ENCODE data around the gene MERTK. TPM values are rescaled to one million over a fixed set of nuclear protein-coding genes. Genes with fewer than 3 reads are reported as not detected.
A peak's percentile ranks its signal among the peaks of the same experiment; 100 is the strongest.

The MERTK gene
- total and polyA plus RNA-seq, 2 of the 13 experiments (the other 11 are each of a cell fraction or from before 2014, with no cell fraction given): 37.3 to 44.7 TPM

GRCh38 chr2:112054847-112055729 lies 156.7 kb downstream of the MERTK start, which contains the start of gene TMEM87B (continued):
- peak; percentile 73; the same call in 1 of the 2 replicates for TF ChIP-seq ZNF33B (CRISPR knock-in tag; IDR thresholded peaks at IDR 0.05)
- TF ChIP-seq TFDP2 (CRISPR knock-in tag; IDR thresholded peaks at IDR 0.05): peak; percentile 56; the same call in 1 of the 2 replicates
- TF ChIP-seq DNMT1 (CRISPR knock-in tag; IDR thresholded peaks at IDR 0.05): peak; percentile 74; the same call in 1 of the 2 replicates
- no peak for TF ChIP-seq PHB2 (IDR thresholded peaks at IDR 0.05; ENCODE audit: partially characterized antibody)
- TF ChIP-seq HNF4A (CRISPR knock-in tag; IDR thresholded peaks at IDR 0.05): peak; percentile 27; the same call in 1 of the 2 replicates
- peak; percentile 53 for TF ChIP-seq ZNF143 (CRISPR knock-in tag; IDR thresholded peaks at IDR 0.05)
- TF ChIP-seq ZNF646 (CRISPR knock-in tag; IDR thresholded peaks at IDR 0.05): peak; percentile 64; the same call in 1 of the 2 replicates
- TF ChIP-seq ZNF343 (CRISPR knock-in tag; IDR thresholded peaks at IDR 0.05): peak; percentile 83; the same call in 1 of the 2 replicates
- no peak for TF ChIP-seq ZNF335 (CRISPR knock-in tag; IDR thresholded peaks at IDR 0.05)
- peak; percentile 56; the same call in 1 of the 2 replicates for TF ChIP-seq ZNF674 (CRISPR knock-in tag; IDR thresholded peaks at IDR 0.05; ENCODE audit: low read depth)
- no peak for TF ChIP-seq TAF15 (IDR thresholded peaks at IDR 0.05; ENCODE audit: low read depth, low read length, poor library complexity, severe bottlenecking)
- no peak for TF ChIP-seq ZNF282 (IDR thresholded peaks at IDR 0.05; ENCODE audit: partially characterized antibody)
- peak; percentile 57; the same call in 1 of the 2 replicates for TF ChIP-seq ZNF224 (CRISPR knock-in tag; IDR thresholded peaks at IDR 0.05)
- TF ChIP-seq ZSCAN5A (CRISPR knock-in tag; IDR thresholded peaks at IDR 0.05; ENCODE audit: borderline replicate concordance): no peak
- no peak for TF ChIP-seq SRSF4 (IDR thresholded peaks at IDR 0.05; ENCODE audit: low read depth, low read length, poor library complexity, severe bottlenecking)
- no peak for TF ChIP-seq SMYD3 (CRISPR knock-in tag; IDR thresholded peaks at IDR 0.05)
- peak; percentile 39; the same call in 1 of the 2 replicates for TF ChIP-seq ZNF276 (CRISPR knock-in tag; IDR thresholded peaks at IDR 0.05; ENCODE audit: low read depth)
- TF ChIP-seq JUND (CRISPR knock-in tag; IDR thresholded peaks at IDR 0.05): peak; percentile 13; the same call in 1 of the 2 replicates
